Keratinocyte (primary cell): ENCODE data around the gene AAR2. TPM values are rescaled to one million over a fixed set of nuclear protein-coding genes. Genes with fewer than 3 reads are reported as not detected.

ENCODE experiments used
- DNase-seq: peaks from one replicate; pipeline ENCODE4 v3.0.0-alpha.2; 2011; ENCODE audit warnings: low read depth, missing footprints, low spot score
- FAIRE-seq: peaks from 2 replicates; lab custom pipeline; 2011; peaks lifted over from hg19 to GRCh38; lab: Jason Lieb, UNC
- H2AFZ ChIP-seq: 2 replicates; pipeline ENCODE4 v1.6.0; 2012; ENCODE audit warnings: low read length, control low read depth, inconsistent platforms; ENCODE audit not compliant: control insufficient read depth
- H3K27ac ChIP-seq: 2 replicates; pipeline ENCODE4 v1.5.1; 2011; ENCODE audit warnings: low read length; ENCODE audit not compliant: control insufficient read depth, insufficient read depth
- H3K27me3 ChIP-seq: 3 replicates; pipeline ENCODE4 v1.6.0; 2011; ENCODE audit warnings: low read length; ENCODE audit not compliant: control insufficient read depth, insufficient read depth; ENCODE audit errors: extremely low read depth
- H3K36me3 ChIP-seq, 2 experiments: 2 replicates in 1 of 2; 3 replicates in 1 of 2; pipeline ENCODE4 v1.5.1; 2011; ENCODE audit warnings: low read length in 2 of 2, mild to moderate bottlenecking in 1 of 2; ENCODE audit not compliant: control insufficient read depth in 2 of 2, insufficient read depth in 2 of 2; ENCODE audit errors: extremely low read depth in 1 of 2
- H3K4me1 ChIP-seq: 3 replicates; pipeline ENCODE4 v1.5.1; 2011; ENCODE audit warnings: low read length; ENCODE audit not compliant: control insufficient read depth, insufficient read depth; ENCODE audit errors: extremely low read depth
- H3K4me2 ChIP-seq: 3 replicates; pipeline ENCODE4 v1.6.0; 2011; ENCODE audit warnings: low read depth, low read length; ENCODE audit not compliant: control insufficient read depth, insufficient read depth; ENCODE audit errors: extremely low read depth
- H3K4me3 ChIP-seq, 3 experiments: fragments of 200-600 bp in 1 of 3; sonication (generic) in 1 of 3; 2 replicates in 2 of 3; 3 replicates in 1 of 3; pipeline ENCODE4 v1.5.1; 2011 to 2016; ENCODE audit warnings: low read length in 3 of 3, mild to moderate bottlenecking in 3 of 3, control low read depth in 2 of 3, inconsistent platforms in 1 of 3, low read depth in 1 of 3, mixed read lengths in 1 of 3, mixed run types in 1 of 3, moderate library complexity in 1 of 3; ENCODE audit not compliant: control insufficient read depth in 2 of 3, insufficient read depth in 2 of 3; ENCODE audit errors: extremely low read depth in 1 of 3
- H3K79me2 ChIP-seq: 2 replicates; pipeline ENCODE4 v1.6.0; 2012; ENCODE audit warnings: low read length; ENCODE audit not compliant: control insufficient read depth, insufficient read depth
- H3K9ac ChIP-seq: 3 replicates; pipeline ENCODE4 v1.6.0; 2011; ENCODE audit warnings: low read length; ENCODE audit not compliant: control insufficient read depth, insufficient read depth; ENCODE audit errors: extremely low read depth
- H3K9me1 ChIP-seq: 3 replicates; pipeline ENCODE4 v1.6.0; 2011; ENCODE audit warnings: low read length; ENCODE audit not compliant: control insufficient read depth, insufficient read depth; ENCODE audit errors: extremely low read depth
- H3K9me3 ChIP-seq: 2 replicates; pipeline ENCODE4 v1.5.1; 2012; ENCODE audit warnings: low read depth, low read length; ENCODE audit not compliant: control insufficient read depth
- H4K20me1 ChIP-seq: 3 replicates; pipeline ENCODE4 v1.6.0; 2011; ENCODE audit warnings: low read length; ENCODE audit not compliant: control insufficient read depth, insufficient read depth; ENCODE audit errors: extremely low read depth
- CTCF ChIP-seq, 3 experiments: IDR thresholded peaks in 1 of 3; conservative IDR thresholded peaks in 1 of 3; optimal IDR thresholded peaks in 1 of 3; 2 replicates in 2 of 3; 3 replicates in 1 of 3; pipeline versions ENCODE3 to v1.5.1; 2011; ENCODE audit warnings: low read length in 3 of 3, mild to moderate bottlenecking in 3 of 3, moderate library complexity in 2 of 3, control low read depth in 1 of 3, inconsistent platforms in 1 of 3; ENCODE audit not compliant: insufficient read depth in 2 of 3; ENCODE audit errors: extremely low read depth in 1 of 3
- EZH2 ChIP-seq: IDR thresholded peaks from one replicate; pipeline ENCODE4 v1.6.1; 2012; ENCODE audit warnings: inconsistent platforms, mild to moderate bottlenecking, low read length, moderate library complexity
- dilution Hi-C: fragments of 300-500 bp; cut with MboI; formaldehyde crosslinking; loops from one replicate; pipeline ENCODE4 v1.7.0; 2020; ENCODE audit warnings: low sequenced_read_pairs; ENCODE audit not compliant: extremely low pct_ligation_motif_present
- polyA plus RNA-seq, 5 experiments: library from polyadenylated mRNA; depleted of rRNA in 3 of 5; stranded (reverse) in 3 of 5; stranded (forward) in 1 of 5; unstranded in 1 of 5; fragments of >200 nt; gene quantifications; 1 replicate in 1 of 5; 2 replicates in 3 of 5; 3 replicates in 1 of 5; pipeline versions ENCODE4 v1.2.1 to v1.2.3, GENCODE V29; 2011 to 2012; ENCODE audit warnings: missing spikeins in 2 of 5, low read depth in 1 of 5, low replicate concordance in 1 of 5

AAR2 gene
- polyA plus RNA-seq, 1 donor (not counting 4 experiments of a cell fraction or from before 2014, with no cell fraction given) = 20.1 TPM

- Histone ChIP-seq H3K36me3 (no peaks in the 10 kb centered on the region), H2AFZ (no peak overlapping the region), H3K9me1 (peaks cover 2% of the 10 kb centered on the region), H3K4me3 (no peak overlapping the region), H3K9me3 (no peaks in the 10 kb centered on the region), H3K4me2 (no peak overlapping the region), H3K79me2 (no peaks in the 10 kb centered on the region), H3K4me1 (no peaks in the 10 kb centered on the region), H3K27me3 (peaks cover 12% of the 10 kb centered on the region), H3K27ac (no peak overlapping the region), H3K9ac (no peak overlapping the region), H4K20me1 (no peaks in the 10 kb centered on the region)
- TF ChIP-seq CTCF (optimal IDR thresholded peaks at IDR 0.05 in 1 of 3, IDR thresholded peaks at IDR 0.05 in 1 of 3, conservative IDR thresholded peaks at IDR 0.05 in 1 of 3; ENCODE audit: extremely low read depth in 1 of 3, insufficient read depth in 2 of 3, low read length in 3 of 3) = no peak
- TF ChIP-seq EZH2 = no peak
- DNase-seq (no peak), FAIRE-seq (no peak)
- dilution Hi-C loops = no loop called here
Measured at GRCh38 chr20:36207602-36208001, 28.7 kb upstream of the AAR2 start.

GRCh38 chr20:36208257-36208656, 28.0 kb upstream of the AAR2 start:
- Histone ChIP-seq H3K27ac (no peak overlapping the region), H3K36me3 (no peaks in the 10 kb centered on the region), H4K20me1 (no peaks in the 10 kb centered on the region), H3K9me3 (no peaks in the 10 kb centered on the region), H2AFZ (no peak overlapping the region), H3K4me2 (no peak overlapping the region), H3K9ac (no peak overlapping the region), H3K27me3 (peaks cover 10% of the 10 kb centered on the region), H3K4me3 (no peak overlapping the region), H3K9me1 (peaks cover 2% of the 10 kb centered on the region), H3K4me1 (no peaks in the 10 kb centered on the region), H3K79me2 (no peaks in the 10 kb centered on the region)
- dilution Hi-C loops = no loop called here
- FAIRE-seq (no peak), DNase-seq (no peak)
- no peak for TF ChIP-seq CTCF (optimal IDR thresholded peaks at IDR 0.05 in 1 of 3, IDR thresholded peaks at IDR 0.05 in 1 of 3, conservative IDR thresholded peaks at IDR 0.05 in 1 of 3; ENCODE audit: extremely low read depth in 1 of 3, insufficient read depth in 2 of 3, low read length in 3 of 3)
